Testis (tissue), 3 donors: ENCODE measurements around the gene PPM1L. TPM values are rescaled to one million over a fixed set of nuclear protein-coding genes. Genes with fewer than 3 reads are reported as not detected.

Source experiments
- DNase-seq: peaks from one replicate; pipeline ENCODE4 v3.0.0-alpha.2; 2019
- H3K27ac ChIP-seq, 2 donors: fragments of 200-600 bp; sonication (generic); one replicate each; pipeline ENCODE4 v1.5.1; 2019
- H3K27me3 ChIP-seq: fragments of 200-600 bp; sonication (generic); one replicate; pipeline ENCODE4 v1.5.1; 2019
- H3K36me3 ChIP-seq: fragments of 200-600 bp; sonication (generic); one replicate; pipeline ENCODE4 v1.5.1; 2017; ENCODE audit warnings: low read depth; ENCODE audit errors: missing control alignments
- H3K4me1 ChIP-seq: fragments of 200-600 bp; sonication (generic); one replicate; pipeline ENCODE4 v1.5.1; 2019
- H3K4me3 ChIP-seq, 2 donors: fragments of 200-600 bp; sonication (generic); one replicate each; pipeline ENCODE4 v1.5.1; 2017 to 2019
- H3K9me3 ChIP-seq: fragments of 200-600 bp; sonication (generic); one replicate; pipeline ENCODE4 v1.5.1; 2017
- POLR2A ChIP-seq: fragments of 450-650 bp; IDR thresholded peaks from one replicate; pipeline ENCODE4 v1.6.1; 2017; ENCODE audit warnings: antibody characterized with exemption, mild to moderate bottlenecking, moderate library complexity
- WGBS, 2 donors: methylation state at CpG; one replicate each; pipeline ENCODE4 v1.1.5; 2018; 5-methylcytosine and 5-hydroxymethylcytosine counted together
- intact Hi-C: fragments of 100-400 bp; cut with DNase I; formaldehyde crosslinking; loops from one replicate; pipeline ENCODE4 v1.15.1; 2023; ENCODE audit warnings: low total_unique reads
- polyA plus RNA-seq: library from polyadenylated mRNA; stranded (reverse); fragments of 350-450 nt; fragmentation: Illumina TruSeq; extraction: RNeasy Lipid Tissue Mini Kit (QIAGEN cat#74804); gene quantifications from one replicate; pipeline ENCODE4 v1.2.3, GENCODE V29; 2014; ENCODE audit warnings: low read depth, low replicate concordance; ENCODE audit not compliant: insufficient read depth
- total RNA-seq, 2 donors: library from RNA; depleted of rRNA; stranded (reverse); fragments of >200 nt; gene quantifications; one replicate each; pipeline ENCODE4 v1.2.3, GENCODE V29; 2016
- TF ChIP-seq, protein P1 (sequence below), 3 experiments: fragments of 450-650 bp in 2 of 3; fragments of 200-600 bp in 1 of 3; sonication (generic) in 1 of 3; IDR thresholded peaks; one replicate each; pipeline ENCODE4 v1.5.1; 2016 to 2019; ENCODE audit warnings: antibody characterized with exemption in 3 of 3, mild to moderate bottlenecking in 2 of 3, moderate library complexity in 1 of 3

PPM1L gene
- total and polyA plus RNA-seq, 3 donors from 2014 or later, result 4.4 to 27.7 (median 19.6) TPM

DNA sequence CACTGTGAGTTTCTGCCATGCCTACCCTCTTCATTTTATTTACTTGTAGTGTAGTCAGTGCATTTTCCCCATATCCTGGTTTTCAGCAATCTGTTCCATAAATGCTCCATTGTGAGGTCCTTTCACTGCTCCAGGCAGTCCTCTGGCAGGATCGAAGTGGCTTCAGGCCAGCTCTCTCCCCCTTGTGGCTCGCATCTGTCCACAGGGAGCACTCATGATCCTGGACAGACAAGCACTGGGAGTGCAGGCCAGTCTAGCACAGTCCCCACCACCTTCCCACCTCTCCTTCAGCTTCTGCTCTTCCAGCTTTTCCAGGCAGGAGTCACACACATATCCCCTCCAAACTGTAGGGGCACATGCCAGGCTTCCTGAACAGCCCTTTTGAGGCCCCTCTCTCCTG, 173.6 kb downstream of the PPM1L start:
- Histone ChIP-seq H3K27me3 (no peaks in the 10 kb centered on the region), H3K4me1 (no peaks in the 10 kb centered on the region), H3K36me3 (no peaks in the 10 kb centered on the region), H3K27ac (no peak overlapping the region), H3K9me3 (no peaks in the 10 kb centered on the region), H3K4me3 (no peak overlapping the region)
- 68 to 76% methylated on average over 2 of the region's 2 CpGs for WGBS, 2 donors
- peak; percentile 23 for DNase-seq
- no peak for TF ChIP-seq POLR2A
- TF ChIP-seq, protein P1, sequence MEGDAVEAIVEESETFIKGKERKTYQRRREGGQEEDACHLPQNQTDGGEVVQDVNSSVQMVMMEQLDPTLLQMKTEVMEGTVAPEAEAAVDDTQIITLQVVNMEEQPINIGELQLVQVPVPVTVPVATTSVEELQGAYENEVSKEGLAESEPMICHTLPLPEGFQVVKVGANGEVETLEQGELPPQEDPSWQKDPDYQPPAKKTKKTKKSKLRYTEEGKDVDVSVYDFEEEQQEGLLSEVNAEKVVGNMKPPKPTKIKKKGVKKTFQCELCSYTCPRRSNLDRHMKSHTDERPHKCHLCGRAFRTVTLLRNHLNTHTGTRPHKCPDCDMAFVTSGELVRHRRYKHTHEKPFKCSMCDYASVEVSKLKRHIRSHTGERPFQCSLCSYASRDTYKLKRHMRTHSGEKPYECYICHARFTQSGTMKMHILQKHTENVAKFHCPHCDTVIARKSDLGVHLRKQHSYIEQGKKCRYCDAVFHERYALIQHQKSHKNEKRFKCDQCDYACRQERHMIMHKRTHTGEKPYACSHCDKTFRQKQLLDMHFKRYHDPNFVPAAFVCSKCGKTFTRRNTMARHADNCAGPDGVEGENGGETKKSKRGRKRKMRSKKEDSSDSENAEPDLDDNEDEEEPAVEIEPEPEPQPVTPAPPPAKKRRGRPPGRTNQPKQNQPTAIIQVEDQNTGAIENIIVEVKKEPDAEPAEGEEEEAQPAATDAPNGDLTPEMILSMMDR (IDR thresholded peaks at IDR 0.05), result no peak
- intact Hi-C loops, result no loop called here

DNA sequence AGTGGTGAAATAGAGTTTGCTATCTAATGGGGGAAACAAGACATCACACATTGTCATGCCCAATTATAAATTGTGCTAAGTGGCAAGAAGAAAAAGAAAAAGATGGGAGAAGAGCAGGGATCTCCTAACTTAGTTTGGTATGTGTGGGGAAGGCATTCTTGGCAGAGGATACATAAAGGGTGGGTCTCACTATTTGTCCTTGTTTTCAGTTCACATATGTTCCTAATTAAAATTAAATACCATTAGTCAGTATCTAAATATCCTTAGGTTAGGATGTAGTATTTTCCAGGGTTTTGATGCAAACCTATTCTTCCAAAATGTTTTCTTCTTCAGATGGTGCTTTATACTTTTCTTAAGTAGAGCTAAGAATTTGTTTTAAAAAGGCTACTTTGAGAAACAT, 175.4 kb downstream of the PPM1L start:
- intact Hi-C loops, result loop anchor here (10.0 kb wide), 1 partner anchor 227 kb away; no protein-coding TSS in a partner anchor
- H3K27me3 ChIP-seq, result no peaks in the 10 kb centered on the region
- no peak overlapping the region for H3K4me3 ChIP-seq
- no peaks in the 10 kb centered on the region for H3K9me3 ChIP-seq
- no peak overlapping the region for H3K27ac ChIP-seq
- no peaks in the 10 kb centered on the region for H3K4me1 ChIP-seq
- H3K36me3 ChIP-seq, result no peaks in the 10 kb centered on the region
- DNase-seq, result no peak
- TF ChIP-seq, protein P1 (IDR thresholded peaks at IDR 0.05), result no peak
- no peak for TF ChIP-seq POLR2A

DNA sequence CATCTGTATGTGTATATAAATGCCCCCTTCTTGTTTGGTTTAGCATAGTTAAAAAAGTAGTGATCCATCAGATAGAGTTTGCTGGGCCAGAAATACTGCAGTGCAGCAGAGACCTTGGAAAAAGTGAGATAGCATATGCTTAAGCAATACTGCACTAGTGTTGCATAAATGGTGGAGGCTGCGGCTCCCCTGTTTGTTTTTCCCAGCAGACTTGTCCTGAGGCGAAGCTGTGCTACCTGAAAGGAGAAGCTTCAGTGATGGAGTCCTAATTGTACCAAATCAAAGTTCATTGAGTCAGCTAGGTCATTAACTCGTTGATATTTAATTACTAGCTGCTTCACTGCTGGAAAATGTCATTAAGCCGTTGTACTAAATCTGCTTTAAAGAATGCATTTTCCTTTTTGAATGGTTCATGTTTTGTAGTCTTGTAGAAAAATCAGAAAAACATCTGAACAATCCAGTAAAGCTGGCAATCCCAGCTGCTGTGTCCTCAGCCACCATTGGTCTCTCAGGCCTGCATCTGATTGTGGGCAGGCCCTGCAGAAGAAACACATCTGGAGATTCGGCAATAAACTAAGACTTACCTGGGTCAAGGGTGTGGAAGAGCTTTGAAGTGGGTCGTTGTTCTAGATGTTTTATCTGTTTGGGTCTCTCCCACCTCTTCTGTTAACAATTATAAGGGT, 179.5 kb downstream of the PPM1L start:
- TF ChIP-seq POLR2A, result no peak
- TF ChIP-seq, protein P1 (IDR thresholded peaks at IDR 0.05), result no peak
- Histone ChIP-seq H3K9me3 (no peaks in the 10 kb centered on the region), H3K27ac (no peak overlapping the region), H3K36me3 (no peaks in the 10 kb centered on the region), H3K27me3 (no peaks in the 10 kb centered on the region), H3K4me3 (no peak overlapping the region), H3K4me1 (no peaks in the 10 kb centered on the region)
- WGBS, 2 donors, result 80 to 88% methylated on average over 6 of the region's 6 CpGs
- DNase-seq, result no peak
- intact Hi-C loops, result loop anchor here (10.0 kb wide), 1 partner anchor 231 kb away; no protein-coding TSS in a partner anchor

DNA sequence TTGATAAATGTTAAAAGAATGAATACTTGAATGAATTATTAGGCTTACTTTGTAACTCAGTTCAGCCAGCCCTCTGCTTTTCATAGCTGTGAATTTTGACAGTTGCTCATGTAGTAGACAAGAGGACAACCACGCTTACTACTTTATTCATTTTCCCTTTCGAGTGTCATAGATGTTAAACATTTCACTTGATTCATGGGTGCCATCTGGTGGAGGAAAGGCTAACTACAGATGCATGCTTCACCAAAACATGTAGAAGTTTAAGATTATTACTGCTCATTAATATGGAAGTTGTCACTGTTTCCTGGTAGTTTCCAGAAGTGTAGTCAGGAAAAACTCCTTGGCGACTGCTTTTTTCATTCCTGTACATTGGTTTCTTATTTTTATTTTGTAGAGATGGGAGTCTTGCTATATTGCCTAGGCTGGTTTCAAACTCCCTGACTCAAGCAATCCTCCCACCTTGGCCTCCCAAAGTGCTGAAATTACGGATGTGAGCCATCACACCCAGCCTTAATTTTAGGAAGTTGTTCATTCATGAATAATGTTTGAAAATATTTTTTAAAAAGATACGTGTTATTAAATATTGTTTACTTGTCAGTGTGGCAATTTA, 186.0 kb downstream of the PPM1L start:
- 40 to 41% methylated on average over 5 of the region's 5 CpGs for WGBS, 2 donors
- TF ChIP-seq, protein P1 (IDR thresholded peaks at IDR 0.05), result peak; percentile 82 to 83 (median 83)
- TF ChIP-seq POLR2A, result no peak
- peak; percentile 88 for DNase-seq
- H3K27ac ChIP-seq, result no peak overlapping the region
- intact Hi-C loops, result no loop called here
- H3K27me3 ChIP-seq, result no peaks in the 10 kb centered on the region
- H3K4me1 ChIP-seq, result no peaks in the 10 kb centered on the region
- H3K9me3 ChIP-seq, result no peaks in the 10 kb centered on the region
- H3K4me3 ChIP-seq, result no peak overlapping the region
- no peaks in the 10 kb centered on the region for H3K36me3 ChIP-seq
